SK-N-SH (cell line): ENCODE results near the gene STARD7. TPM values are rescaled to one million over a fixed set of nuclear protein-coding genes. Genes with fewer than 3 reads are reported as not detected.

ENCODE experiments used
- CTCF ChIA-PET: fragments of 300-600, 350-600 bp; formaldehyde crosslinking; extraction: SDS; loops from one replicate; lab custom pipeline; 2021; lab: Yijun Ruan, JAX
- POLR2A ChIA-PET: fragments of 350-600 bp; sonication (Branson Sonifier 250); formaldehyde crosslinking; extraction: SDS; loops from one replicate; lab custom pipeline; 2020; ENCODE audit warnings: antibody characterized with exemption, inconsistent platforms; lab: Yijun Ruan, JAX
- DNase-seq: peaks from one replicate; pipeline ENCODE4 v3.0.0; 2012
- H2AFZ ChIP-seq: fragments of 200-600 bp; sonication (generic); 2 replicates; pipeline ENCODE4 v1.8.1; 2016; ENCODE audit warnings: antibody characterized with exemption, mild to moderate bottlenecking, low read depth
- H3F3A ChIP-seq: fragments of 200-600 bp; sonication (generic); replicated peaks from 2 replicates; pipeline ENCODE3; 2016; ENCODE audit warnings: antibody characterized with exemption, mild to moderate bottlenecking; ENCODE audit not compliant: insufficient read depth
- H3K27ac ChIP-seq, 2 experiments: fragments of 200-500 bp in 1 of 2; fragments of 200-600 bp in 1 of 2; sonication (Bioruptor generic) in 1 of 2; sonication (generic), shearing (Covaris generic) in 1 of 2; 2 replicates each; pipeline versions ENCODE4 v1.5.1 to v1.6.1; 2014 to 2016; ENCODE audit warnings: low read depth in 2 of 2, inconsistent platforms in 1 of 2, low read length in 1 of 2, mild to moderate bottlenecking in 1 of 2, mixed read lengths in 1 of 2
- H3K27me3 ChIP-seq: fragments of 200-600 bp; sonication (generic), shearing (Covaris generic); 2 replicates; pipeline ENCODE4 v1.6.1; 2016; ENCODE audit warnings: mixed run types; ENCODE audit not compliant: insufficient read depth
- H3K36me3 ChIP-seq, 2 experiments: fragments of 200-500 bp in 1 of 2; fragments of 200-600 bp in 1 of 2; sonication (Bioruptor generic) in 1 of 2; sonication (generic) in 1 of 2; replicated peaks in 1 of 2; 2 replicates each; pipeline versions ENCODE3 to v1.5.1; 2014 to 2016; ENCODE audit warnings: low read length in 1 of 2, mild to moderate bottlenecking in 1 of 2; ENCODE audit not compliant: insufficient read depth in 2 of 2, control insufficient read depth in 1 of 2
- H3K4me1 ChIP-seq, 2 experiments: fragments of 200-500 bp in 1 of 2; fragments of 200-600 bp in 1 of 2; sonication (Bioruptor generic) in 1 of 2; sonication (generic), shearing (Covaris generic) in 1 of 2; 2 replicates each; pipeline versions ENCODE4 v1.5.1 to v1.6.1; 2014 to 2016; ENCODE audit warnings: low read depth in 1 of 2, low read length in 1 of 2, mixed run types in 1 of 2; ENCODE audit not compliant: insufficient read depth in 2 of 2, control insufficient read depth in 1 of 2
- H3K4me2 ChIP-seq: fragments of 200-600 bp; sonication (generic), shearing (Covaris generic); 2 replicates; pipeline ENCODE4 v1.6.1; 2017; ENCODE audit warnings: mixed run types
- H3K4me3 ChIP-seq, 2 experiments: fragments of 200-500 bp in 1 of 2; fragments of 200-600 bp in 1 of 2; sonication (Bioruptor generic) in 1 of 2; sonication (generic), shearing (Covaris generic) in 1 of 2; 2 replicates each; pipeline versions ENCODE4 v1.5.1 to v1.8.1; 2014 to 2016; ENCODE audit warnings: low read depth in 2 of 2, inconsistent platforms in 1 of 2, low read length in 1 of 2, mild to moderate bottlenecking in 1 of 2, mixed read lengths in 1 of 2, moderate library complexity in 1 of 2
- H3K79me2 ChIP-seq: fragments of 200-600 bp; sonication (generic); 2 replicates; pipeline ENCODE4 v1.8.1; 2017; ENCODE audit warnings: mild to moderate bottlenecking; ENCODE audit not compliant: insufficient read depth
- H3K9ac ChIP-seq: fragments of 200-600 bp; sonication (generic); 2 replicates; pipeline ENCODE4 v1.6.1; 2017; ENCODE audit warnings: mixed run types
- H3K9me2 ChIP-seq: fragments of 200-600 bp; sonication (generic); 2 replicates; pipeline ENCODE4 v1.6.1; 2017; ENCODE audit warnings: mixed run types
- H3K9me3 ChIP-seq: fragments of 200-600 bp; sonication (generic); 2 replicates; pipeline ENCODE4 v1.6.1; 2017; ENCODE audit warnings: mixed run types, mild to moderate bottlenecking, moderate library complexity
- H4K20me1 ChIP-seq: fragments of 200-600 bp; sonication (generic); 2 replicates; pipeline ENCODE4 v1.6.1; 2017; ENCODE audit warnings: mild to moderate bottlenecking, mixed run types; ENCODE audit not compliant: insufficient read depth
- CHD2 ChIP-seq: fragments of 150-350 bp; IDR thresholded peaks from 2 replicates; pipeline ENCODE4 v1.6.1; 2018; ENCODE audit warnings: low read length; ENCODE audit not compliant: partially characterized antibody
- ELF1 ChIP-seq: IDR thresholded peaks from 2 replicates; pipeline ENCODE4 v1.4.0; 2012
- EP300 ChIP-seq, 2 experiments: IDR thresholded peaks; 2 replicates each; pipeline versions ENCODE4 v1.4.0 to v1.6.1; 2012; ENCODE audit warnings: borderline replicate concordance in 1 of 2, low read depth in 1 of 2, low read length in 1 of 2
- FOSL2 ChIP-seq: IDR thresholded peaks from 2 replicates; pipeline ENCODE4 v1.4.0; 2012; ENCODE audit warnings: low read depth, mild to moderate bottlenecking, moderate library complexity, borderline replicate concordance
- GABPA ChIP-seq: IDR thresholded peaks from 2 replicates; pipeline ENCODE4 v1.4.0; 2012; ENCODE audit warnings: low read depth, mild to moderate bottlenecking
- JUND ChIP-seq: IDR thresholded peaks from 2 replicates; pipeline ENCODE4 v1.4.0; 2012
- RAD21 ChIP-seq: IDR thresholded peaks from 2 replicates; pipeline ENCODE4 v1.6.1; 2012; ENCODE audit warnings: mild to moderate bottlenecking, low read length
- RCOR1 ChIP-seq: fragments of 150-350 bp; IDR thresholded peaks from 2 replicates; pipeline ENCODE4 v1.6.1; 2017; ENCODE audit warnings: antibody characterized with exemption, low read length
- RXRA ChIP-seq: IDR thresholded peaks from 2 replicates; pipeline ENCODE4 v1.4.0; 2012; ENCODE audit warnings: low read depth, mild to moderate bottlenecking, borderline replicate concordance
- SIN3A ChIP-seq: IDR thresholded peaks from 2 replicates; pipeline ENCODE4 v1.6.1; 2012; ENCODE audit warnings: low read depth, mild to moderate bottlenecking, low read length, moderate library complexity, borderline replicate concordance
- TAF1 ChIP-seq: IDR thresholded peaks from 2 replicates; pipeline ENCODE4 v1.6.1; 2012; ENCODE audit warnings: low read depth, mild to moderate bottlenecking, low read length, moderate library complexity, borderline replicate concordance
- TCF12 ChIP-seq: IDR thresholded peaks from 2 replicates; pipeline ENCODE4 v1.4.0; 2012
- TEAD4 ChIP-seq: IDR thresholded peaks from 2 replicates; pipeline ENCODE4 v1.4.0; 2012; ENCODE audit warnings: mild to moderate bottlenecking, borderline replicate concordance; ENCODE audit not compliant: insufficient read depth
- WGBS: methylation state at CpG from one replicate; pipeline ENCODE4 v1.1.6; 2017; ENCODE audit warnings: low lambda C conversion rate; 5-methylcytosine and 5-hydroxymethylcytosine counted together
- polyA plus RNA-seq, 3 experiments: library from polyadenylated mRNA; depleted of rRNA; stranded (reverse); fragments of >200 nt; gene quantifications; 2 replicates each; pipeline ENCODE4 v1.2.3, GENCODE V29; 2012
- TF ChIP-seq, protein P1 (sequence below): IDR thresholded peaks from 2 replicates; pipeline ENCODE4 v1.4.0; 2012; ENCODE audit warnings: low read depth, borderline replicate concordance
- TF ChIP-seq, protein P2 (sequence below): fragments of 200-600 bp; sonication (generic); IDR thresholded peaks from 2 replicates; pipeline ENCODE4 v1.6.1; 2017; ENCODE audit warnings: antibody characterized with exemption, mild to moderate bottlenecking, moderate library complexity
- TF ChIP-seq, protein P3 (sequence below): fragments of 150-350 bp; IDR thresholded peaks from 2 replicates; pipeline ENCODE4 v1.6.1; 2017; ENCODE audit warnings: antibody characterized with exemption, low read length, low read depth, borderline replicate concordance

Gene STARD7
- polyA plus RNA-seq, 1 of the 3 experiments (the other 2 are of a cell fraction): 36.1 TPM

DNA sequence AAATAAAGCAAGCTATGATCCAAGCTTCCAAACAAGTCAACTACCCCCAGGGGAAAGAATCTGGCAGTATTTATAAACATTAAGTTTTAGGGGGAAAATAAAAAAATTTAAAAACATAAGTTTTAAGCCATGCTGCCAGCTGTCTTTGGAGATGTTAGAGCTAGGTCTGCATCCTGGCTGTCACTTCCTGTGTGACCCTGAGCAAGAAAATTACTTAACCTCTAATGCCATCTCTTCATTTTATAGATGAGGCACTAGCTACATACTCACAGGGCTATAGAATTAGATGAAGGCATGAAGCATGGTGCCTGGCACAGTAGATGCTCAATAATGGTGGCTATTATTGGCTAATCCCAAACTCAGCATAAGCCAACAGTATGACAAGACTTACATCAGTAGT is 28.1 kb downstream of the STARD7 start:
- ChIA-PET CTCF (interaction anchor here (1.4 to 1.9 kb wide), 4 partner anchors 42 to 188 kb away, joined by 5 to 9 read pairs (median 7); partner anchors contain the start of gene ASTL), POLR2A (no interaction called here)
- Histone ChIP-seq H3K4me2 (no peak overlapping the region), H3K4me1 (peaks cover 0 to 4% of the 10 kb centered on the region in 2 experiments; a peak in 2 of 4 replicates), H3K27me3 (no peaks in the 10 kb centered on the region), H3K9me3 (no peaks in the 10 kb centered on the region), H2AFZ (no peak overlapping the region), H3K79me2 (no peaks in the 10 kb centered on the region), H3K4me3 (no peak overlapping the region), H3K36me3 (peaks cover 6 to 15% of the 10 kb centered on the region in 2 experiments), H3K9ac (no peak overlapping the region), H4K20me1 (no peaks in the 10 kb centered on the region), H3F3A (peaks cover 7% of the 10 kb centered on the region), H3K27ac (no peak overlapping the region), H3K9me2 (no peaks in the 10 kb centered on the region)
- TF ChIP-seq JUND (no peak), RXRA (no peak), TAF1 (no peak), GABPA (no peak), FOSL2 (no peak), RAD21 (no peak)
- TF ChIP-seq, protein P1, sequence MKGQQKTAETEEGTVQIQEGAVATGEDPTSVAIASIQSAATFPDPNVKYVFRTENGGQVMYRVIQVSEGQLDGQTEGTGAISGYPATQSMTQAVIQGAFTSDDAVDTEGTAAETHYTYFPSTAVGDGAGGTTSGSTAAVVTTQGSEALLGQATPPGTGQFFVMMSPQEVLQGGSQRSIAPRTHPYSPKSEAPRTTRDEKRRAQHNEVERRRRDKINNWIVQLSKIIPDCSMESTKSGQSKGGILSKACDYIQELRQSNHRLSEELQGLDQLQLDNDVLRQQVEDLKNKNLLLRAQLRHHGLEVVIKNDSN: no peak
- DNase-seq: no peak

DNA sequence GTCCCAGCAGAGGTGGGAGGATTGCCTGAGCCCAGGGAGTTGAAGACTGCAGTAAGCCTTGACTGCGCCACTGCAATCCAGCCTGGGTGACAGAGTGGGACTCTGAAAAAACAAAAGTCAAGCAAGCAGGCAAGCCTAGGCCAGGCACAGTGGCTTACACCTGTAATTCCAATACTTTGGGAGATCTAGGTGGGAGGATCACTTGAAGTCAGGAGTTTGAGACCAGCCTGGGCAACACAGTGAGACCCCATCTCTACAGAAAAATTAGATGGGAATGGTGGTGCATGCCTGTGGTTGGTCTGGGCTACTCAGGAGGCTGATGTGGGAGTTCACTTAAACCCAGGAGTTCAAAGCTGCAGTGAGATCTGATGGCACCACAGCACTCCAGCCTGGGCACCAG is 28.6 kb downstream of the STARD7 start:
- TF ChIP-seq EP300 (IDR thresholded peaks at IDR 0.05; ENCODE audit: borderline replicate concordance in 1 of 2, low read depth in 1 of 2, low read length in 1 of 2) (no peak), TCF12 (no peak), RCOR1 (no peak), TEAD4 (no peak), CHD2 (no peak), FOSL2 (no peak), ELF1 (no peak), SIN3A (no peak), GABPA (no peak)
- TF ChIP-seq, protein P2, sequence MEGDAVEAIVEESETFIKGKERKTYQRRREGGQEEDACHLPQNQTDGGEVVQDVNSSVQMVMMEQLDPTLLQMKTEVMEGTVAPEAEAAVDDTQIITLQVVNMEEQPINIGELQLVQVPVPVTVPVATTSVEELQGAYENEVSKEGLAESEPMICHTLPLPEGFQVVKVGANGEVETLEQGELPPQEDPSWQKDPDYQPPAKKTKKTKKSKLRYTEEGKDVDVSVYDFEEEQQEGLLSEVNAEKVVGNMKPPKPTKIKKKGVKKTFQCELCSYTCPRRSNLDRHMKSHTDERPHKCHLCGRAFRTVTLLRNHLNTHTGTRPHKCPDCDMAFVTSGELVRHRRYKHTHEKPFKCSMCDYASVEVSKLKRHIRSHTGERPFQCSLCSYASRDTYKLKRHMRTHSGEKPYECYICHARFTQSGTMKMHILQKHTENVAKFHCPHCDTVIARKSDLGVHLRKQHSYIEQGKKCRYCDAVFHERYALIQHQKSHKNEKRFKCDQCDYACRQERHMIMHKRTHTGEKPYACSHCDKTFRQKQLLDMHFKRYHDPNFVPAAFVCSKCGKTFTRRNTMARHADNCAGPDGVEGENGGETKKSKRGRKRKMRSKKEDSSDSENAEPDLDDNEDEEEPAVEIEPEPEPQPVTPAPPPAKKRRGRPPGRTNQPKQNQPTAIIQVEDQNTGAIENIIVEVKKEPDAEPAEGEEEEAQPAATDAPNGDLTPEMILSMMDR: no peak
- TF ChIP-seq, protein P3, sequence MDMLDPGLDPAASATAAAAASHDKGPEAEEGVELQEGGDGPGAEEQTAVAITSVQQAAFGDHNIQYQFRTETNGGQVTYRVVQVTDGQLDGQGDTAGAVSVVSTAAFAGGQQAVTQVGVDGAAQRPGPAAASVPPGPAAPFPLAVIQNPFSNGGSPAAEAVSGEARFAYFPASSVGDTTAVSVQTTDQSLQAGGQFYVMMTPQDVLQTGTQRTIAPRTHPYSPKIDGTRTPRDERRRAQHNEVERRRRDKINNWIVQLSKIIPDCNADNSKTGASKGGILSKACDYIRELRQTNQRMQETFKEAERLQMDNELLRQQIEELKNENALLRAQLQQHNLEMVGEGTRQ: no peak
- peaks cover 0 to 4% of the 10 kb centered on the region in 2 experiments; a peak in 2 of 4 replicates for H3K4me1 ChIP-seq
- no peaks in the 10 kb centered on the region for H3K27me3 ChIP-seq
- H3F3A ChIP-seq: peaks cover 9% of the 10 kb centered on the region
- POLR2A ChIA-PET: no interaction called here
- H3K4me2 ChIP-seq: no peak overlapping the region
- H2AFZ ChIP-seq: no peak overlapping the region
- H3K27ac ChIP-seq: no peak overlapping the region
- H3K9me2 ChIP-seq: no peaks in the 10 kb centered on the region
- no peak overlapping the region for H3K4me3 ChIP-seq
- H3K9me3 ChIP-seq: no peaks in the 10 kb centered on the region
- CTCF ChIA-PET: interaction anchor here (1.8 to 1.9 kb wide), 3 partner anchors 41 to 158 kb away, joined by 7 to 9 read pairs (median 7); partner anchors contain the start of gene ASTL
- no peak for DNase-seq
- whole genome bisulfite sequencing: 100% methylated on average over 1 of the region's 1 CpG
- no peaks in the 10 kb centered on the region for H4K20me1 ChIP-seq
- peaks cover under 1 to 10% of the 10 kb centered on the region in 2 experiments for H3K36me3 ChIP-seq
- H3K79me2 ChIP-seq: no peaks in the 10 kb centered on the region
- H3K9ac ChIP-seq: no peak overlapping the region
